Stomach (tissue), 4 donors: ENCODE data around the gene ITPRIPL2.

ENCODE experiments used
- EP300 ChIP-seq: sonication (generic); formaldehyde crosslinking; IDR thresholded peaks from one replicate; pipeline ENCODE4 v1.6.1; 2017; ENCODE audit warnings: antibody characterized with exemption
- POLR2A ChIP-seq, 4 donors: fragments of 450-650 bp; IDR thresholded peaks; one replicate each; pipeline ENCODE4 v1.6.1; 2016; ENCODE audit warnings: antibody characterized with exemption in 4 of 4, control low read depth in 2 of 4, mild to moderate bottlenecking in 1 of 4, moderate library complexity in 1 of 4
- POLR2AphosphoS5 ChIP-seq, 3 donors: sonication (generic); formaldehyde crosslinking; IDR thresholded peaks; one replicate each; pipeline ENCODE4 v1.6.1; 2016; ENCODE audit warnings: antibody characterized with exemption in 3 of 3
- TF ChIP-seq, protein P1 (sequence below), 7 experiments: fragments of 450-650 bp in 4 of 7; fragments of 200-600 bp in 3 of 7; sonication (generic) in 3 of 7; IDR thresholded peaks; one replicate each; pipeline ENCODE4 v1.5.1; 2016 to 2019; ENCODE audit warnings: antibody characterized with exemption in 7 of 7, control low read depth in 2 of 7, mild to moderate bottlenecking in 1 of 7

- TF ChIP-seq, protein P1, sequence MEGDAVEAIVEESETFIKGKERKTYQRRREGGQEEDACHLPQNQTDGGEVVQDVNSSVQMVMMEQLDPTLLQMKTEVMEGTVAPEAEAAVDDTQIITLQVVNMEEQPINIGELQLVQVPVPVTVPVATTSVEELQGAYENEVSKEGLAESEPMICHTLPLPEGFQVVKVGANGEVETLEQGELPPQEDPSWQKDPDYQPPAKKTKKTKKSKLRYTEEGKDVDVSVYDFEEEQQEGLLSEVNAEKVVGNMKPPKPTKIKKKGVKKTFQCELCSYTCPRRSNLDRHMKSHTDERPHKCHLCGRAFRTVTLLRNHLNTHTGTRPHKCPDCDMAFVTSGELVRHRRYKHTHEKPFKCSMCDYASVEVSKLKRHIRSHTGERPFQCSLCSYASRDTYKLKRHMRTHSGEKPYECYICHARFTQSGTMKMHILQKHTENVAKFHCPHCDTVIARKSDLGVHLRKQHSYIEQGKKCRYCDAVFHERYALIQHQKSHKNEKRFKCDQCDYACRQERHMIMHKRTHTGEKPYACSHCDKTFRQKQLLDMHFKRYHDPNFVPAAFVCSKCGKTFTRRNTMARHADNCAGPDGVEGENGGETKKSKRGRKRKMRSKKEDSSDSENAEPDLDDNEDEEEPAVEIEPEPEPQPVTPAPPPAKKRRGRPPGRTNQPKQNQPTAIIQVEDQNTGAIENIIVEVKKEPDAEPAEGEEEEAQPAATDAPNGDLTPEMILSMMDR (IDR thresholded peaks at IDR 0.05): no peak
- TF ChIP-seq EP300: no peak
- no peak for TF ChIP-seq POLR2AphosphoS5 (IDR thresholded peaks at IDR 0.05)
- no peak for TF ChIP-seq POLR2A (IDR thresholded peaks at IDR 0.05)
Observed at GRCh38 chr16:19105131-19105530, 8.6 kb upstream of the ITPRIPL2 start.
